RKO (cell line): ENCODE data around the gene SLIT3.

Source experiments
- DNase-seq: peaks from one replicate; pipeline ENCODE4 v3.0.0-alpha.2; 2016; ENCODE audit warnings: low spot score

Gene SLIT3

GRCh38 chr5:168889039-168889438, 411.9 kb downstream of the SLIT3 start:
- no peak for DNase-seq

DNA sequence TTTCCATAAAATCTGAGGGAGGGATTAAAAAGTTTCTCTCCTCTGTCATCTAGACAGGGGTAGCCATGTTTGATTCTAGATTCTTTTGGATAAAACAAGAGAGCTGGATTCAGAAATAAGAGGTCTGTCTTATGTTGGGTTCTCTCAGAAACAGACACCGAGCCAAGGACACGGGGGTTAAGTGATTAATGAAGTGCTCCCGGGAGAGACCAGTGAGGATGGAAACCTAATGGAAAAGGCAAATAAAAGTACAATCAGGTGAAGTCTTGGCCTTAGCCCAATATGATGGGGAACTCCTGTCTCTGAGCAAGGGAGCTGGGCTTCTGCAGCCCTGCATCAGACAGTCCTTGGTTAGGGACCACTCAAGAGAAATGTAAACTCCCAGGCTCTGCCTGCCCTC, 413.0 kb downstream of the SLIT3 start:
- DNase-seq, result no peak

- DNase-seq, result no peak
These were observed 414.8 kb downstream of the SLIT3 start for GRCh38 chr5:168886157-168886556.

GRCh38 chr5:168885324-168886120, 415.4 kb downstream of the SLIT3 start:
- DNase-seq, result no peak

DNA sequence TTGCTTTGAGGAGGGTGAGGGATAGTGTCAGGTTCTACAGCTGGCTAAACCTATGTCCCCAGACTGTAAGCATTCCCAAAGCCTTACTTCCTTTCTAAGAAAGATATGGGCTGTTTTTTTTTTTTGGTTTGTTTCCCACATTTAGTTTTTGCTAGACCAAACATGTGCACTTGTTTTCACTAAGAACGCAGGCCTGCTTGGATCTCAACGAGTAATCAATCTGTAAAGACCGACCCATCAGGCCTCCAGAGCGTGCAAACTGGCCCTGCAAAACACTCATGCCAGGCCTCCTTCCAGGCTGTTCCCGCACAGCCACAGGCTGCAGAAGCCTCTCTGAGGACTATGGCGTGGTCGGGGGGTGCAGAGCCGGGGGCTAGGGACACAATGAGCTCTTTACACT, 416.9 kb downstream of the SLIT3 start:
- DNase-seq, result no peak

DNA sequence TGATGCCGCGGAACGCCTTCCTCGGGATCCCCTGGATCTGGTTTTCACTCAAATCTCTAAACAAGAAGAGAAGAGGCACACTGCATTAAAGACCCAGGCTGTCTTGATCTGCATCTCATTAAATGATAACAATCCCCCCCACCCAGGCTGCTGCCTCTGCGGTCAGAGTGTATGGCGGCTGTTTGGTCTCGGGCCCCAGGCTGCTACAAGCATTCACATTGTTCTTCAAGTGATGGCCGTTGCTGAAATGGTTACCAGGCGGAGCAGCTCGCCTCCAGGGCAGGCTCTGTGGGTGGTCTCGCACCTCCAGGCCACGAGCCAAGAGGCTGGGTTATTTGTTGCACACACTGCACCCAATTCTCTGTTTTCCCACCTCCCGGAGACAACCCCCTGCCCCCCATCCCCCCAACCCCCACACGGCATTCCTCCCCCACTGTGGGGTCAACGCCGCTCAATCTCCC, 417.6 kb downstream of the SLIT3 start:
- no peak for DNase-seq

GRCh38 chr5:168882283-168882682, 418.7 kb downstream of the SLIT3 start:
- DNase-seq, result no peak

DNA sequence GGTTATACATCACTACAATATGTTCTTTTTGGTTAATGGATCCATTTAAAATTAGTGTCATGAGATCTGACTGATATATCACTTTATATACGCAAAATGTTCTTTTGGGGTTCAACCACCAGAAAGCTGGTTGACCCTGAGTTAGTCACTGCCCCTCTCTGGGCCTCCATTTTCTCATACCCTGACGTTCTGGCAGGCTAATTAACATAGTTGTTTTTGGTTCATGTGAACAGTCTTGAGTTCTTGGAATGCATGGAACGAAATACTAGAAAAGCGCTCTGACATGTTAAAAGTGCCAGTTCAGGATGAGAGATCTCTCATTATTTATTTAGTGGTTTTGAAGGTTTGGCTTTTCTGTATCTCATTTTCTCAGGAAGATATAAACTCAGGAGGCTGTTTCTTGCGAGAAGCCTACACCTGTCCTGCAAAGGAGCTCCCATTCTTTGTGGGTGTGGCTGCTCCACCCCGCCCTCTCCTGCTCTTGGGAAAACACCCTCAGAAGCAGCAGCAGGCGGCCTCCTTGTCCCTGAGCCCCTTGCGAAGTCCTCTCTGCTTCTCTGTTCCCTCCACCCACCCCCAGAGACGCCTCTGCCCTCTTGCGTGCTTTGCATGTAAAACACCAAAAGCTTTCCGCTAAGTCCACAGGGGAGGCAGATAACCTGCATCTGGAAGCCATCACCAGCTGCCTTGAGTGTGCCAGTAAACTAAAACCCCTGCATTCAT, 419.4 kb downstream of the SLIT3 start:
- no peak for DNase-seq

GRCh38 chr5:168879929-168880328, 421.0 kb downstream of the SLIT3 start:
- no peak for DNase-seq

DNA sequence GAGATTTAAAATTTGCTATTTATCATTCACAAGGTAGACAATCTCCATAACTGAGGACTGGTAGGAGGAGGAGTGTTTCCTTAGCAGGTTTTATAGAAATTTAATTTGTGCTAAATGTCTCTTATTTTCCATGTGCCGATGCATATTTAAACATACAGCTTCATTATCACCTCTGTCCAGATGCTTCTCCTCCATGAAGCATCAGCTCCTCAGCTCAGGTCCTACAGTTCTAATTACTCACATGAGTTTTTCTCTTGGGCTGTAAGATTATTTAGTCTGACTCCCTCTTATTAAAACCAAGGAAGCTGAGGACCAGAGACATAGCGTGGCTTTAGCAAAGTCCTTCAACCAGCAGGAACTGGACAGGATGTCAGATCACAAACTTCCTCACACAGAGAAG, 421.6 kb downstream of the SLIT3 start:
- no peak for DNase-seq

- no peak for DNase-seq
These were observed 422.7 kb downstream of the SLIT3 start for GRCh38 chr5:168878135-168878745.

GRCh38 chr5:168877132-168877892, 423.6 kb downstream of the SLIT3 start:
- DNase-seq, result no peak

DNA sequence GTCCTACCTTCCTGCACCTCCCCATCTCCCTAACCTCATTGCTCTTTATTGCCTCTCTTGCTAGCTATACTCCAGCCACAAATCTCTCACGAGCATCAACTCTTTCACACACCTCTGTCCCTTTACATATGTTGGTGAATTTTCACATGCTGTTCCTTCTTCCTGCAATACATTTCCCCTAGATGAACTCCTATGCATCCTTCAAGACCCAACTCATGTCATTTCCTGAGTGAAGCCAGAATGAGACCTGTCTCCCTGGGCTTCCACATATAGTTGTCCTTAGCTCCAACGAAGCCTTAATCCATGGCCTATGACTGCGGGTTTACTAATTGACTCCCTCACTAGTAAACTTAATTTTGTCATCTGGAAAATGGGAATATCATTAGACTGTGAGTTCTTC, 424.5 kb downstream of the SLIT3 start:
- DNase-seq, result no peak

GRCh38 chr5:168875832-168876231, 425.1 kb downstream of the SLIT3 start:
- no peak for DNase-seq

GRCh38 chr5:168874713-168875380, 426.1 kb downstream of the SLIT3 start:
- DNase-seq, result peak; percentile 45

DNA sequence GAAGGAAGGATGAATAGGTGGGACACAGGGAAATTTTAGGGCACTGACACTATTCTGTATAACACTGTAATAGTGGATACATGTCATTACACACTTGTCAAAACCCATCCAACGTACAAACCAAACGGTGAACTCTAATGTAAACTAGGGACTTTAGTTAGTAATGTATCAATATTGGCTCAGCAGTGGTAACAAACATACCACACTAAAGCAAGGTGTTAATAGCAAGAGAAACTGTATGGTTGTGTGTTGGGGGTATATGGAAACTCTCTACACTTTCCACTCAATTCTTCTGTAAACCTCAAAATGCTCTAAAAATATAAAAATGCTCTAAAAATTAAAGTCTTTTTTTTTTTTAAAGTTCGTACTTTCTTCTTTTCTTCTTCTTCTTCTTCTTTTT, 428.7 kb downstream of the SLIT3 start:
- no peak for DNase-seq

DNA sequence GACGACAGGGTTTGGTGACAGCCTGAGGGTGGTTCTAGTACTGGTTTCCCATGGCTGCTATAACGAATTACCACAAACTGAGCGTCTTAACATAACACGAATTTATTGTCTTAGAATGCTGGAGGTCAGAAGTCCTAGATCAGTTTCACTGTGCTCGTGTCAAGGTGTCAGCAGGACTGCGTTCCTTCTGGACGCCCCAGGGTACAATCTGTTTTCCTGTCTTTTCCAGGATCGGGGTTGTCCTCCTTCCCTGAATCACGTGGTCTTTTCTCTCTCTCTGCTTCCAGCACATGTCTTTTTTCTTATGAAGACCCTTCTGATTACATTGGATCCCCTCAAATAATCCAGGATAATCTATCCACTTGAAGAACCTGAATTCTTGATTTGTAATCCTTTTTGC, 430.0 kb downstream of the SLIT3 start:
- DNase-seq, result no peak

GRCh38 chr5:168869615-168870227, 431.2 kb downstream of the SLIT3 start:
- DNase-seq, result no peak

DNA sequence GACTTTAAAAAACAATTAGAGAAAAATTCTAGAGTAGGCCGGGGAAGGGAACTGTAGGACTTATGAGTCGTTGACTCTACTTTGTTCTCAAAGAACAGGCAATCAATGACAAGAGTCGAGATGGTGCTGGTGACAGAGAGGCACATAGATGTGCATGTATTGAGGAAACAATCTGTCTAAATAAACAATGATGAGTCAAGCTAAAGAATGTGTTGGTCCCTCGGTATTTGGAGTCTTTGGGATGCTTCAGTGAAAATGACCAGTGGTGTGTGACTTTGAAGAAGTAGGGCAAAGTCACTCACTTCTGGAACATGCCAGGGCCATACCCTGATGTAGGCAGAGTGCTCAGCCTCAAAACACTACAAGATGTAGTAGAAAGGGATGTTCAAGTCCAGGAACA, 433.7 kb downstream of the SLIT3 start:
- no peak for DNase-seq

DNA sequence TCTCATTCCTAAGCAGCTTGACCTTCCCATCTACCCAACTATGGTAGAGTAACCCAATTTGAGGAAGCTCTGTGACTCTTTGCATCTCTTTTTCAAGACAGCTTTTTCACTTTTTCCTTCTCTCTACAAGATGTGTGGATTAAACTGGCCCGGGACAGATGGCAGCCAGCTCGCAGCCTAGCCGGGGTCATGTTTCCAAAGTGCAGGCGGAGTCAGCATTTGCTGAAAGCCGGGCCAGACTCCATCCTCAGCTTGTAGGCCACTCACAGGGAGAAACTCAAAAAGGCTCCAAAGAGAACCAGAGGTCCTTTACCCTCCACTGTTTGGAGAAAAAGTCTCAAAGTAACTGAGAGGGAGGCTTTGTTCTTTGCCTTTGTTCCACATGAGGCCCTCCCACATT, 435.0 kb downstream of the SLIT3 start:
- DNase-seq, result no peak

- DNase-seq, result no peak
These were observed 437.9 kb downstream of the SLIT3 start for GRCh38 chr5:168863021-168863420.
